HG02678 (cell line): ENCODE measurements around the gene CA6.
"Not testable (repeated sequence)": the region's sequence is repeated elsewhere in the genome, so short reads cannot be mapped to it uniquely, and the experiment has no call there.

Experiments used
- ATAC-seq: cut with Tn5 transposase; IDR thresholded peaks from one replicate; pipeline ENCODE4 v1.9.1; 2021; ENCODE audit warnings: mild to moderate bottlenecking, moderate library complexity; ENCODE audit not compliant: unreplicated experiment

Gene CA6

DNA sequence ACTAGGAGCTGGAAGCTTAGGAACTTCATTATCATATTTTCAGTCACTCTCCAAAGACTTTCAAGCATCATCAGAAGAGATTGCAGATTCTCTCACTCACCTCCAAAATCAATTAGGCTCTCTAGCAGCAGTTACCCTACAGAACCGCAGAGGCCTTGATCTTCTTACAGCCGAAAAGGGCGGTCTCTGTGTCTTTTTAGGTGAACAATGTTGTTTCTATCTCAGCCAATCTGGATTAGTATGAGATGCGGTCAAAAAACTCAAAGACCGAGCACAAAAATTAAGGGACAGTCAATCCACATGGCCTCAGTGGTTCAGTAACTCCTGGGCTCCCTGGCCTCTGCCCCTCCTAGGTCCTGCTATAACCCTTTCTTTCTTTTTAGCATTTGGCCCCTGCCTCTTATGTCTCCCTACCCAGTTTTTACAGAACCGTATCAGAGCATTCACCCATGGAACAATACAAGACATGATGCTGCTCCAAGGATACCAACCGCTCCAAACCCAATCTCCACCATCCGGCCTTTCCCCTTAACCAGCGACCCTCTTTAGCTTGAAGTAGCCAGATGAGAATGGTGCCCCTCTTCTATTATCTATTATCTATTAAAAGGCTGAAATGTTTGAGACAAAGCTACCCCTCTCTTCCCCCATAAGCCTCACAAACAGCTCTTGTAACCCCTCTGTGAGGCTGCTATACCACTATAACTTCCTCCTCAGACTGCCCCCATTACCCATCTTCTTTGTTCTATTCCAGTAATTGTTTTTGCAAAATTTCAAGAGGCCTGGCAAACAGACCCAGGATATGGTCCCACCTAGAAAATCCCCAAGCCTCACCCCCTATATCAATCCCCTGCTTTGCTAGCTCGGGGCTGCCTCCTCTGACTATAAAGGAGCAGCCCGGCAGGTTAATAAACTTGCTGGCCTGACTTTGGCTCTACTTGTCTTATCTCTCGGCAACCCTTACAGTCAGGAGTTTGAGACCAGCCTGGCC, 18.7 kb upstream of the CA6 start:
- ATAC-seq = no peak

DNA sequence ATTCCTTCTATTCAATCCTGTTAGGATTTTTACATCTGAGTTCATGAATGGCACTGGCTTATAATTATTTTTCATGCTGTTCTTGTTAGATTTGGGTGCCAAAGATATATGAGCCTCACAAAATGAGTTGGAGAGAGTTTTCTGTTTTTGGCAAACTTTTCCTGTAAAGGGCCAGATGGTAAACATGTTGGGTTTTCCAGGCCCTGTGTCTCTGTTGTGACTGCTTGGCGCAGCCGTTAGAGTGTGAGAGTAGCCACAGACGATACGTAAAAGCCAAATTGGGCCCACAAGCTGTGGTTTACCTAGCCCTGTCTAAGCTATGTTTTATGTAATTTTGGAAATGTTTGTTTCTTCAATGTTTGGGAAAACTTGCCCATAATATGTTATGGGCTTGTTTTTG, 15.6 kb upstream of the CA6 start:
- no peak for ATAC-seq

DNA sequence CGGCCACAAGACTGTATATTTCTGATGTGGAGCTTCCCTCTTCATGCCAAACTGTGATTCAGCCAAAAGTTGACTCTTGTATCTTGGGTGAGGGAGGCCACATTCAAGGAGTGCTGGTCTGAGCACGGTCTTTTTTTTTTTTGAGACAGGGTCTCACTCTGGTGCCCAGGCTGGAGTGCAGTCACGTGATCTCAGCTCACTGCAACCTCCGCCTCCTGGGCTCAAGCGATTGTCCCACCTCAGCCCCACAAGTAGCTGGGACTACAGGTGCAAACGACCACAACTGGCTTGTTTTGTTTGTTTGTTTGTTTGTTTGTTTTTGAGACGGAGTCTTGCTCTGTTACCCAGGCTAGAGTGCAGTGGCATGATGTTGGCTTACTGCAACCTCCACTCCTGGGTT, 8.6 kb upstream of the CA6 start:
- not testable (repeated sequence) for ATAC-seq

- no peak for ATAC-seq
Measured at GRCh38 chr1:8937701-8938100, 8.0 kb upstream of the CA6 start.

DNA sequence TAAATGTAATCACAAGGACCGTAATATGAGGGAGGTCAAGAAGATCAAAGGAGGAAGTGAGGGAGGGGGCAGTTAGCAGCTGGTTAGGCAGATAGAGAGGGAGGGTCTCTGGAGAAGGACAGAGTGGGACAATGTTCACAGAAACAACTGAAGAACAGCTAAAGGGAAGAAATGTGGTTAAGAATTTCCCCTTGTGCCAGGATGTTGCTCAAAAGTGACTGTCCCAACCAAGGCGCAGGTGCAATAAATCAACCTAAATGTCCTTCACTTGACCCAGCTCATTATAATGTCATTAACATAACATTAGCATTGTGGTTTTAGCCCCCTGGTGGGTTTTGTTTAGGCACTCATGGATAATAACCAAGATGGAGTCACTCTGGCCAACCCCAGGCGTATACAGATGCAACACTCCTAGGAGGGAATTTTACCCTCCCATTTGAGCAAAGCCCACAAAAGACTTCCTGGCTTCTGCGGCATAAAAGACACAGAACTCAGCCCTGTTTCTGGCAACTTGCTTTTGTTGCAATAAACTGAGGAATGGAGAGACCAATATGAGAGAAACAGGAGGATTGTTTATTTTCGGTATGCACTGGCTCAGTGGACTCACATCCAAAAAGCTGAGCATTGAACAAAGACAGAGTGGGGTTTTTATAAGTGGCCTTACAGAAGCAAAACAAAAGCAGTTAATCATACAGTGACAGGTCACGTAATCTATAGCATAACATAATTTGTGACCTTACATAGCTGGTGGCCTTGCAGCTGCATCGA, 7.3 kb upstream of the CA6 start:
- ATAC-seq = no peak

- ATAC-seq = no peak
Measured at GRCh38 chr1:8939000-8939265, 6.7 kb upstream of the CA6 start.

DNA sequence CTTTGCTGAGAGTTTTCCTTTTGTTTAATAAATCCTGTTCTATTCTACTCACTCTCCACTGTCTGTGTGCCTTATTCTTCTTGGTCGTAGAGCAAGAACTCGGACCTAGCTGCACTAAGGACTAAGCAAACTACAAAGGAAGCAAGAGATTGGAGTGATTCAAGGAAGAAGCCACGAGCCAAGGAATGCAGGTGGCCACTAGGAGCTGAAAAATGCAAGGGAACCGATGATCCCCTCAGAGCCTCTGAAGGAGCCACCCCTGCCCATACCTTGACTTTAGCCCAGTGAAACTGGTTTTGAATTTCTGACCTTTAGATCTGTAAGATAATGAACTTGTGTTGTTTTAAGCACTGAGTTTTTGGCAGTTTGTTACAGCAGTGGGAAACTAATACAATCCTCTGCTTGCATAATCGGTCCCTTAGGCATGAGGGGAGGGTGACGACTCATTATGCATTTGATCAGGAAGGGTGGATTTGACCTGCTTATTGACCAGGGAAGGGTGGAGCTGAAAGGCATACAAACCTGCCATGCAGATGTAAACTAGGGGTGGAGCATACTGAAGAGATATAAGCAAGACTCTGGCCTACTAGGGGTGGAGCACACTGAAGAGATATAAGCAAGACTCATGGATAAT, 6.2 kb upstream of the CA6 start:
- ATAC-seq = no peak

- ATAC-seq = no peak
Measured at GRCh38 chr1:8941906-8942305, 3.8 kb upstream of the CA6 start.

GRCh38 chr1:8943498-8944405, 1.9 kb upstream of the CA6 start:
- no peak for ATAC-seq

DNA sequence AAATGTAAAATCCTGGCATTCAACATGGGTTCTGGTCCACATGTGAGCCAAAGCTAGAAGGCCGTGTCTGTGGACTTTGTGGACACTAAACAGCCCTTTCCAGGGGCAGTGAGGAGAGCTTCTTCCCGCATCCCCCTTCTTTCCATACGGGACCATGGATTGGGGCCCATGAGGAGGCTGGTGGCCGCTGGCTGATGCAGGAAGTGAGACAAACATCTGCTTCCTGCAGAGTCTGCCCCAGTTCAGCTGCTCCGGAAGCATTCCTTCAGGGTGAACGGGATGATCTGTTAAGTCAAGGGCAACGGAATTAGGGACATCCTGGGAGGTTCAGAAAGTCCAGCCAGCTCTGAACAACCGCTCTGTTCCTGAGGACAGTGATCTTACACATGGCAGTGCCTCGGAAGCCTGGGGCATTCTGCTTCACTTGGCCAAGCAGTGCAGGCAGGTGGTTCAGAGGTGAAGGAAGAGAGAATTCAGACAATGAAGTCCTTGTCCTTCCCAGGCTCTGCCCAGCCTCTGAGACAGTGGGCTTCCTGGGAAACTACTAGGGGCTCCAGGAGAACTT, 1.5 kb downstream of the CA6 start:
- ATAC-seq = no peak

DNA sequence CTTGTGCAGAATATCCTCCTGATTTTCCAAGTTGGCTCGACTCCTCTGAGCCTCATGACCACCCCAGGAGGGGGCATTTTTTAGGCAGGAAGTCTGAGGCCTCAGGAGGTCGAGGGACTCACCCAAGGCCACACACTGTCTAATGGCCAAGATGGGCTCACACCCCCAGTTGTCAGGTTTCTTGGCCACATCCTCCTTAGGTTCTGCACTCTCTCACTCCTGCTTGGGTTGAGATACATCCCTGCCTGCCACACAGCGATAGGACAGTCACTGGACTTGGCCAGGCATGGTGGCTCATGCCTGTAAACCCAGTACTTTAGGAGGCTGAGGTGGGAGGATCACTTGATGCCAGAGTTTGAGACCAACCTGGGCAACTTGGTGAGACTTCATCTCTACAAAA, 4.6 kb downstream of the CA6 start:
- ATAC-seq = no peak

- ATAC-seq = no peak
Measured at GRCh38 chr1:8951231-8951630, 5.6 kb downstream of the CA6 start.

DNA sequence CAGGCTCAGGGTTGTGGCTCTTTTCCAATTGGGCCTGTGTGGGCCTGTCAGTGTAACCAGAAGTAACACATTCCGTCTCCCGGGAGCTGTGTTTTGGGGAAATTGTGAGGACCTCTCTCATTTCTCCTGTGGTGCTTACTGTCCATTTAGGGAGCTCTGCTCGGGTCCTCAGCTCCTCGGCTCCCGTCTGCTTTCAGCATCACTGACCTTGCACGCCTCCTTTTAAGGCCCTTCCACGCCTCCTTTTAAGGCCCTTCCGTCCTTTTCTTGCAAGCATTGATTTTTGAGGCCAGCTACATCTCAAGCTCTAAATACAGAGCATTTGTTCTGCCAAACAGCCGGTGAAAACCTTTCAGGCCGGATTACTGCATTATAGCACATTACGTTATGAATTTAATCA, 9.7 kb downstream of the CA6 start:
- no peak for ATAC-seq

DNA sequence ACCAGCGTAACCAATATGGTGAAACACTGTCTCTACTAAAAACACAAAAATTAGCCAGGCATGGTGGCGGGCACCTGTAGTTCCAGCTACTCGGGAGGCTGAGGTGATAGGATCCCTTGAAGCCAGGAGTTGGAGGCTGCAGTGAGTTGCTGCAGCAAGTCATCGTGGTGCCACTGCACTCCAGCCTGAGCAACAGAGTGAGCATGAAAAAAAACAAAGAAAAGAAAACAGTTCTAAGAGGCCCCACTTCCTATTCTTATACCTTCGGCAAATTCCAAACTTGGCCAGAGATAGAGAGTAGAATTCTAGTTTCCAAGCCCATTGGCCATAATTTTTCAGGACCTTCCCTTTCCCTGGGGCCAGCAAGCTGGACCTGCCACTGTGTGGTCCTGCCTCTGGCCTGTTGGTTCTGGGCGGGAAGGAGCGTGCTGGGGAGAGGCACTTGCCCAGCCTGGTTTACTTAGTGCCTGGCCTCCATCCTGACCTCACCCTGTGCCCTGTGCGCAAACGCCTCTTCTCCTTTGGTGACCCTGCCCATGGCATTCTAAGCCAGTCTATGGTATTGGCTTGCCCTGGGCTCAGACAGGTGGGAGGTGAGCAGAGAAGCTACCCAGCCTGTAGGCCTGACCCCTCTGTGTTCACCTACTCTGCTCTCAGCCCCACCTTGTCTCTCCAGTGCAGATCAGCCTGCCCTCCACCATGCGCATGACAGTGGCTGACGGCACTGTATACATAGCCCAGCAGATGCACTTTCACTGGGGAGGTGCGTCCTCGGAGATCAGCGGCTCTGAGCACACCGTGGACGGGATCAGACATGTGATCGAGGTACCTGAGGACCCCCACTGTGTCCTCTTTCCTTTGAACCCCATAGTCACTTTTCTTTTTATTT, 11.0 kb downstream of the CA6 start:
- ATAC-seq = no peak

- ATAC-seq = no peak
Measured at GRCh38 chr1:8962812-8963530, 17.3 kb downstream of the CA6 start.

GRCh38 chr1:8963963-8964362, 18.3 kb downstream of the CA6 start:
- ATAC-seq = no peak

DNA sequence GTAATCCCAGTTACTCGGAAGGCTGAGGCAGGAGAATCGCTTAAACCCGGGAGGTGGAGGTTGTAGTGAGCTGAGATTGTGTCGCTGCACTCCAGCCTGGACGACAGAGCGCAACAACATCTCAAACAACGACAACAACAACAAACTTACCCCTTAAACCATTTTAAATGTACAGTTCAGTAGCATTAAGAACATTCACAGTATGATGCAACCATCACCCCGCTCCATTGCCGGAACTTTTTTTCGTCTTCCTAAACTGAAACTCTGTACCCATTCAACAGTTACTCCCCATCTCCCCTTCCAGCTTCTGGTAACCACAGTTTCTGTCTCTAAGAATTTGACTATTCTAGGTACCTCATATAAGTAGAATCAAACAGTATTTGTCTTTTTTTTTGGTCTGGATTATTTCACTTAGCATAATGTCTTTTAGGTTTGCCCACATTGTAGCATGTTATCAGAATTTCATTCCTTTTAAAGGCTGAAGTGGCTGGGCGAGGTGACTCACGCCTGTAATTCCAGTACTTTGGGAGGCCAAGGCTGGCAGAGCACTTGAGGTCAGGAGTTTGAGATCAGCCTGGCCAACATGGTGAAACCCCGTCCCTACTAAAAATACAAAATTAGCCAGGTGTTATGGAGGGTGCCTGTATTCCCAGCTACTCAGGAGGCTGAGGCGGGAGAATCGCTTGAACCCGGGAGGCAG, 19.6 kb downstream of the CA6 start:
- ATAC-seq = no peak

DNA sequence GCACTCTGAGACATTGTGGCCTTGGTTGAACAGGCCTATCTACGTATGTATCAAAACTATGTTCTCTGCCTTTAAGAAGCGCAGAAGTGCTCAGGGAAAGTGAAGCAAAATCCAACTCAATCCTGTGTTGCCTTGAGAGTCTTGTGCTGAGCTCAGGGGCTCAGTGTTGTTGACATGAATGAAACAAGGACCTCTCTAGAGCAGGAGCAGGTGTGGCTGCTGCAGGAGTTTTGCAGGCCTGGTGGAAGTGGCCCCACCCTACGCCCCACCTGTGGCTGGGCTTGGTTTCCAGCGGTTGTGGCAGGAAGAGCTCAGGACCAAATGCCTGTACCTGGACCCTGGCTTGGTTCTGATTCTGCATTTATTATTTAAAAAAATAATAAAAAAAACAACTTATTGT, 20.9 kb downstream of the CA6 start:
- no peak for ATAC-seq
